ENCODE data around the gene ISM2. TPM values are rescaled to one million over a fixed set of nuclear protein-coding genes. Genes with fewer than 3 reads are reported as not detected.

ISM2 gene
- total and polyA plus RNA-seq, 2 of the 13 experiments (the other 11 are each of a cell fraction or from before 2014, with no cell fraction given), result 1.8 to 40.7 TPM

Small RNA genes within 50 kb of the gene (small RNA-seq; reads per million reads assigned to genes)
- gene RF00404 (ENCODE audit: insufficient read depth in 2 of 3, insufficient read length in 3 of 3, low read depth in 2 of 3, low replicate concordance in 1 of 3) (0 to 0.10 (median 0) reads per million in 3 experiments), gene RN7SL587P (ENCODE audit: insufficient read depth in 2 of 3, insufficient read length in 3 of 3, low read depth in 2 of 3, low replicate concordance in 1 of 3) (0 reads per million in 3 experiments)

Other genes starting within 250 kb of the ISM2 start
- gene NGB, start 227.6 kb downstream of the ISM2 start, total RNA-seq (2016; rRNA removed; fragmentation: Illumina TruSeq; extraction: Trizol), result not detected in 2 replicates
- 0.04 and 0.05 TPM in 2 replicates for gene NGB, start 227.6 kb downstream of the ISM2 start, polyA plus RNA-seq (2011; rRNA removed)
- 7.9 and 15.9 TPM in 2 replicates for gene POMT2, start 177.9 kb downstream of the ISM2 start, total RNA-seq (2016; rRNA removed; fragmentation: Illumina TruSeq; extraction: Trizol)
- 15.3 and 17.7 TPM in 2 replicates for gene POMT2, start 177.9 kb downstream of the ISM2 start, polyA plus RNA-seq (2011; rRNA removed)
- gene GSTZ1, start 177.8 kb downstream of the ISM2 start, total RNA-seq (2016; rRNA removed; fragmentation: Illumina TruSeq; extraction: Trizol), result 26.9 and 27.6 TPM in 2 replicates
- 14.4 and 15.7 TPM in 2 replicates for gene GSTZ1, start 177.8 kb downstream of the ISM2 start, polyA plus RNA-seq (2011; rRNA removed)
- gene TMED8, start 121.7 kb downstream of the ISM2 start, total RNA-seq (2016; rRNA removed; fragmentation: Illumina TruSeq; extraction: Trizol), result 11.7 and 17.5 TPM in 2 replicates
- 4.7 and 6.0 TPM in 2 replicates for gene TMED8, start 121.7 kb downstream of the ISM2 start, polyA plus RNA-seq (2011; rRNA removed)
- 1.3 and 2.0 TPM in 2 replicates for gene SAMD15, start 121.4 kb downstream of the ISM2 start, total RNA-seq (2016; rRNA removed; fragmentation: Illumina TruSeq; extraction: Trizol)
- gene SAMD15, start 121.4 kb downstream of the ISM2 start, polyA plus RNA-seq (2011; rRNA removed), result 0.09 TPM in 2 replicates
- 0.24 TPM in 1 of 2 replicates, not detected in the other for gene NOXRED1, start 75.3 kb downstream of the ISM2 start, total RNA-seq (2016; rRNA removed; fragmentation: Illumina TruSeq; extraction: Trizol)
- 0.41 and 0.71 TPM in 2 replicates for gene NOXRED1, start 75.3 kb downstream of the ISM2 start, polyA plus RNA-seq (2011; rRNA removed)
- 13.3 and 14.9 TPM in 2 replicates for gene VIPAS39, start 41.2 kb downstream of the ISM2 start, total RNA-seq (2016; rRNA removed; fragmentation: Illumina TruSeq; extraction: Trizol)
- gene VIPAS39, start 41.2 kb downstream of the ISM2 start, polyA plus RNA-seq (2011; rRNA removed), result 18.7 and 21.5 TPM in 2 replicates
- gene AHSA1, start 40.7 kb downstream of the ISM2 start, total RNA-seq (2016; rRNA removed; fragmentation: Illumina TruSeq; extraction: Trizol), result 241 and 310 TPM in 2 replicates
- 113 and 118 TPM in 2 replicates for gene AHSA1, start 40.7 kb downstream of the ISM2 start, polyA plus RNA-seq (2011; rRNA removed)
- 15.1 and 17.5 TPM in 2 replicates for gene SPTLC2, start 117.8 kb upstream of the ISM2 start, total RNA-seq (2016; rRNA removed; fragmentation: Illumina TruSeq; extraction: Trizol)
- gene SPTLC2, start 117.8 kb upstream of the ISM2 start, polyA plus RNA-seq (2011; rRNA removed), result 11.2 and 17.4 TPM in 2 replicates
- 14.3 and 14.5 TPM in 2 replicates for gene ALKBH1, start 209.2 kb upstream of the ISM2 start, total RNA-seq (2016; rRNA removed; fragmentation: Illumina TruSeq; extraction: Trizol)
- gene ALKBH1, start 209.2 kb upstream of the ISM2 start, polyA plus RNA-seq (2011; rRNA removed), result 11.1 and 12.5 TPM in 2 replicates
- 548 and 656 TPM in 2 replicates for gene SLIRP, start 209.3 kb upstream of the ISM2 start, total RNA-seq (2016; rRNA removed; fragmentation: Illumina TruSeq; extraction: Trizol)
- 210 and 281 TPM in 2 replicates for gene SLIRP, start 209.3 kb upstream of the ISM2 start, polyA plus RNA-seq (2011; rRNA removed)

All from HepG2 (cell line).